CD14-positive monocyte (primary cell): ENCODE data around the gene DYNC1LI2. TPM values are rescaled to one million over a fixed set of nuclear protein-coding genes. Genes with fewer than 3 reads are reported as not detected.

Experiments used
- DNase-seq, 3 donors: peaks; one replicate each; pipeline ENCODE4 v3.0.0-alpha.2; 2011 to 2022
- H2AFZ ChIP-seq: 2 replicates; pipeline ENCODE4 v1.6.0; 2012; ENCODE audit warnings: mild to moderate bottlenecking, low read depth, low read length, inconsistent platforms; ENCODE audit not compliant: insufficient read depth, poor library complexity, severe bottlenecking
- H3K27ac ChIP-seq, 2 donors: 1 replicate in 1 of 2; 2 replicates in 1 of 2; pipeline ENCODE4 v1.5.1; 2012 to 2013; ENCODE audit warnings: low read length in 2 of 2, control low read depth in 1 of 2, inconsistent platforms in 1 of 2, low read depth in 1 of 2, mild to moderate bottlenecking in 1 of 2
- H3K27me3 ChIP-seq, 2 donors: one replicate each; pipeline versions ENCODE4 v1.6.0 to v1.6.1; 2011 to 2013; ENCODE audit warnings: low read length in 2 of 2; ENCODE audit not compliant: control insufficient read depth in 2 of 2, insufficient read depth in 2 of 2
- H3K36me3 ChIP-seq, 2 donors: replicated peaks in 1 of 2; 1 replicate in 1 of 2; 2 replicates in 1 of 2; pipeline versions ENCODE4 v1.5.1 to v1.6.1; 2012 to 2013; ENCODE audit warnings: low read length in 2 of 2, control low read depth in 1 of 2, inconsistent platforms in 1 of 2, mild to moderate bottlenecking in 1 of 2; ENCODE audit not compliant: insufficient read depth in 2 of 2, control insufficient read depth in 1 of 2
- H3K4me1 ChIP-seq, 2 donors: 1 replicate in 1 of 2; 2 replicates in 1 of 2; pipeline versions ENCODE4 v1.5.1 to v1.6.1; 2012 to 2013; ENCODE audit warnings: low read length in 2 of 2, control low read depth in 1 of 2, inconsistent platforms in 1 of 2, mild to moderate bottlenecking in 1 of 2, moderate library complexity in 1 of 2; ENCODE audit not compliant: insufficient read depth in 2 of 2, control insufficient read depth in 1 of 2
- H3K4me2 ChIP-seq: replicated peaks from 2 replicates; pipeline ENCODE3; 2012; ENCODE audit warnings: low read length, moderate library complexity, mild to moderate bottlenecking; ENCODE audit not compliant: poor library complexity, severe bottlenecking; ENCODE audit errors: extremely low read depth
- H3K4me3 ChIP-seq, 3 experiments: fragments of 200-600 bp in 1 of 3; sonication (generic) in 1 of 3; replicated peaks in 1 of 3; 1 replicate in 2 of 3; 2 replicates in 1 of 3; pipeline ENCODE4 v1.5.1; 2011 to 2013; ENCODE audit warnings: low read length in 3 of 3, mild to moderate bottlenecking in 3 of 3, control low read depth in 2 of 3, low read depth in 2 of 3, inconsistent platforms in 1 of 3, moderate library complexity in 1 of 3
- H3K79me2 ChIP-seq: 2 replicates; pipeline ENCODE4 v1.6.0; 2012; ENCODE audit warnings: mild to moderate bottlenecking, control low read depth, inconsistent platforms, low read length, moderate library complexity; ENCODE audit not compliant: insufficient read depth
- H3K9ac ChIP-seq: 2 replicates; pipeline ENCODE4 v1.6.0; 2017; ENCODE audit warnings: low read length, mild to moderate bottlenecking; ENCODE audit not compliant: insufficient read depth, poor library complexity, severe bottlenecking
- H3K9me3 ChIP-seq, 2 donors: replicated peaks in 1 of 2; 1 replicate in 1 of 2; 2 replicates in 1 of 2; pipeline versions ENCODE4 v1.5.1 to v1.6.1; 2012 to 2013; ENCODE audit warnings: low read length in 2 of 2, control low read depth in 1 of 2; ENCODE audit not compliant: control insufficient read depth in 1 of 2, insufficient read depth in 1 of 2
- H4K20me1 ChIP-seq: 2 replicates; pipeline ENCODE4 v1.6.0; 2012; ENCODE audit warnings: mild to moderate bottlenecking, low read length, control low read depth, moderate library complexity; ENCODE audit not compliant: insufficient read depth
- H3K27ac Mint-ChIP-seq, 7 donors: one replicate each; pipeline ENCODE4 v1.8.0; 2020; ENCODE audit warnings: mild to moderate bottlenecking in 7 of 7, mixed read lengths in 7 of 7, moderate library complexity in 6 of 7, inconsistent platforms in 2 of 7
- H3K27me3 Mint-ChIP-seq, 3 donors: one replicate each; pipeline ENCODE4 v1.8.0; 2021 to 2022; ENCODE audit warnings: low read depth in 3 of 3, mild to moderate bottlenecking in 3 of 3, mixed read lengths in 3 of 3, moderate library complexity in 3 of 3, inconsistent platforms in 1 of 3
- H3K36me3 Mint-ChIP-seq, 2 donors: one replicate each; pipeline ENCODE4 v1.8.0; 2020; ENCODE audit warnings: mixed read lengths in 2 of 2, inconsistent platforms in 1 of 2, mild to moderate bottlenecking in 1 of 2
- H3K4me1 Mint-ChIP-seq: one replicate; pipeline ENCODE4 v1.8.0; 2020; ENCODE audit warnings: mild to moderate bottlenecking, mixed read lengths
- H3K4me3 Mint-ChIP-seq, 2 donors: one replicate each; pipeline ENCODE4 v1.8.0; 2020; ENCODE audit warnings: mild to moderate bottlenecking in 2 of 2, mixed read lengths in 2 of 2, moderate library complexity in 1 of 2
- H3K9me3 Mint-ChIP-seq, 7 donors: one replicate each; pipeline ENCODE4 v1.8.0; 2020 to 2022; ENCODE audit warnings: mixed read lengths in 7 of 7, mild to moderate bottlenecking in 6 of 7, moderate library complexity in 6 of 7, inconsistent platforms in 2 of 7
- CTCF ChIP-seq: fragments of 200-600 bp; IDR thresholded peaks from one replicate; pipeline ENCODE4 v1.8.0; 2022; ENCODE audit warnings: antibody characterized with exemption, mild to moderate bottlenecking
- WGBS: methylation state at CpG from one replicate; pipeline ENCODE4 v1.1.5; 2013; ENCODE audit warnings: missing lambda C conversion rate; ENCODE audit not compliant: insufficient coverage; 5-methylcytosine and 5-hydroxymethylcytosine counted together
- intact Hi-C, 2 donors: fragments of 100-400 bp; cut with micrococcal nuclease; formaldehyde crosslinking; loops; one replicate each; pipeline versions ENCODE4 v1.15.0 to v1.15.1; 2023
- polyA plus RNA-seq, 3 donors: library from polyadenylated mRNA; depleted of rRNA in 1 of 3; unstranded in 2 of 3; stranded (reverse) in 1 of 3; fragments of 300-500 nt in 2 of 3; fragments of >200 nt in 1 of 3; fragmentation: Illumina TruSeq in 2 of 3; gene quantifications; 1 replicate in 2 of 3; 2 replicates in 1 of 3; pipeline ENCODE4 v1.2.3, GENCODE V29; 2012 to 2021

The DYNC1LI2 gene
- polyA plus RNA-seq, 3 donors = 14.9 to 125 (median 23.9) TPM

GRCh38 chr16:66740010-66740409 is 11.4 kb downstream of the DYNC1LI2 start:
- no CpG with 5 or more reads among the region's 2 CpGs for WGBS
- peak overlapping the region; percentile 58 for H3K4me2 ChIP-seq
- no peaks in the 10 kb centered on the region for H3K27me3 ChIP-seq
- TF ChIP-seq CTCF = peak; percentile 77
- H3K4me1 Mint-ChIP-seq = peaks cover 40% of the 10 kb centered on the region
- peaks cover 52% of the 10 kb centered on the region for H3K79me2 ChIP-seq
- peak overlapping the region in 1 of 3 experiments; percentile 35 for H3K4me3 ChIP-seq
- peaks cover 38 to 81% of the 10 kb centered on the region in 2 donors for H3K36me3 Mint-ChIP-seq
- H4K20me1 ChIP-seq = peaks cover 37% of the 10 kb centered on the region
- H3K4me3 Mint-ChIP-seq = peak overlapping the region; percentile 12 to 83
- H3K9ac ChIP-seq = no peak overlapping the region
- peak in 2 of 3 donors; percentile 23 to 42 for DNase-seq
- H2AFZ ChIP-seq = no peak overlapping the region
- H3K4me1 ChIP-seq = peaks cover 43 to 45% of the 10 kb centered on the region in 2 donors
- peaks cover 47 to 72% of the 10 kb centered on the region in 2 donors for H3K36me3 ChIP-seq
- H3K27ac Mint-ChIP-seq = peak overlapping the region; percentile 35 to 91 (median 85)
- no peaks in the 10 kb centered on the region for H3K9me3 Mint-ChIP-seq
- H3K27me3 Mint-ChIP-seq = no peaks in the 10 kb centered on the region
- intact Hi-C loops = loop anchor here in 1 of 2 donors (10.0 kb wide), 1 partner anchor 335 kb away; no protein-coding TSS in a partner anchor
- H3K27ac ChIP-seq = peak overlapping the region; percentile 38 to 70
- H3K9me3 ChIP-seq = no peaks in the 10 kb centered on the region

GRCh38 chr16:66735891-66736290 is 15.5 kb downstream of the DYNC1LI2 start:
- peaks cover 50% of the 10 kb centered on the region for H4K20me1 ChIP-seq
- no peak overlapping the region for H2AFZ ChIP-seq
- no peaks in the 10 kb centered on the region for H3K9me3 ChIP-seq
- H3K27ac ChIP-seq = no peak overlapping the region
- 93% methylated on average over 3 of the region's 4 CpGs for WGBS
- no peak overlapping the region for H3K9ac ChIP-seq
- H3K79me2 ChIP-seq = peaks cover 31% of the 10 kb centered on the region
- no peak for TF ChIP-seq CTCF
- H3K4me2 ChIP-seq = no peak overlapping the region
- H3K4me1 ChIP-seq = peaks cover 19 to 21% of the 10 kb centered on the region in 2 donors
- H3K36me3 ChIP-seq = peaks cover 69 to 90% of the 10 kb centered on the region in 2 donors
- Mint-ChIP-seq H3K36me3 (peaks cover 66 to 93% of the 10 kb centered on the region in 2 donors), H3K4me3 (no peak overlapping the region), H3K4me1 (peaks cover 16% of the 10 kb centered on the region), H3K27ac (peak overlapping the region in 3 of 7 donors; percentile 14 to 28 (median 26)), H3K27me3 (peaks cover 0 to 2% (median 0%) of the 10 kb centered on the region in 3 donors), H3K9me3 (no peaks in the 10 kb centered on the region)
- no peak for DNase-seq
- no peak overlapping the region for H3K4me3 ChIP-seq
- intact Hi-C loops = no loop called here
- no peaks in the 10 kb centered on the region for H3K27me3 ChIP-seq
